ENCODE data around the gene CCDC192.
"Not testable (repeated sequence)": the region's sequence is repeated elsewhere in the genome, so short reads cannot be mapped to it uniquely, and the experiment has no call there.

CCDC192 gene

GRCh38 chr5:127702926-127703561, at the start of gene CCDC192:
CCDC192 (plus strand) TSS chr5:127703391; CDS start chr5:127703446, 55 bp downstream.
- FAIRE-seq, result no peak

GRCh38 chr5:127656825-127657224, 46.4 kb upstream of the CCDC192 start:
- FAIRE-seq, result no peak

GRCh38 chr5:127660047-127660733, 43.0 kb upstream of the CCDC192 start:
- no peak for FAIRE-seq

- no peak for FAIRE-seq
Measured at GRCh38 chr5:127664093-127664492, 39.1 kb upstream of the CCDC192 start.

- FAIRE-seq, result no peak
Measured at GRCh38 chr5:127665641-127666040, 37.5 kb upstream of the CCDC192 start.

- FAIRE-seq, result no peak
Measured at GRCh38 chr5:127666043-127666716, 37.0 kb upstream of the CCDC192 start.

GRCh38 chr5:127667926-127668325, 35.3 kb upstream of the CCDC192 start:
- FAIRE-seq, result no peak

GRCh38 chr5:127671218-127671617, 32.0 kb upstream of the CCDC192 start:
- no peak for FAIRE-seq

GRCh38 chr5:127673117-127673800, 29.9 kb upstream of the CCDC192 start:
- FAIRE-seq, result no peak

GRCh38 chr5:127676951-127677350, 26.2 kb upstream of the CCDC192 start:
- FAIRE-seq, result not testable (repeated sequence)

- not testable (repeated sequence) for FAIRE-seq
Measured at GRCh38 chr5:127679691-127680330, 23.4 kb upstream of the CCDC192 start.

GRCh38 chr5:127680595-127680994, 22.6 kb upstream of the CCDC192 start:
- no peak for FAIRE-seq

GRCh38 chr5:127683008-127683407, 20.2 kb upstream of the CCDC192 start:
- FAIRE-seq, result no peak

- no peak for FAIRE-seq
Measured at GRCh38 chr5:127684726-127685467, 18.3 kb upstream of the CCDC192 start.

GRCh38 chr5:127685662-127686061, 17.5 kb upstream of the CCDC192 start:
- FAIRE-seq, result no peak

- no peak for FAIRE-seq
Measured at GRCh38 chr5:127686424-127686823, 16.8 kb upstream of the CCDC192 start.

GRCh38 chr5:127694518-127695171, 8.5 kb upstream of the CCDC192 start:
- no peak for FAIRE-seq

GRCh38 chr5:127695346-127695745, 7.8 kb upstream of the CCDC192 start:
- FAIRE-seq, result no peak

GRCh38 chr5:127696683-127697082, 6.5 kb upstream of the CCDC192 start:
- FAIRE-seq, result no peak

- FAIRE-seq, result no peak
Measured at GRCh38 chr5:127697894-127698600, 5.1 kb upstream of the CCDC192 start.

- no peak for FAIRE-seq
Measured at GRCh38 chr5:127699416-127699815, 3.8 kb upstream of the CCDC192 start.

All from G401.6 (cell line).